GM12878 (cell line): ENCODE results near the gene TK1. TPM values are rescaled to one million over a fixed set of nuclear protein-coding genes. Genes with fewer than 3 reads are reported as not detected.
A peak's percentile ranks its signal among the peaks of the same experiment; 100 is the strongest.

Experiments used
- ATAC-seq: fragments of 200-7000 bp; cut with Tn5 transposase; 3 replicates; pipeline ENCODE4 v1.9.1; 2020; ENCODE audit warnings: mild to moderate bottlenecking, moderate library complexity
- BruUV-seq: library from RNA; stranded (reverse); fragments of 400-500 nt; replicated peaks from 2 replicates; lab custom pipeline; 2021; lab: Mats Ljungman, UMichigan
- CTCF ChIA-PET: fragments of 300-600 bp; sonication (Branson Sonifier 250); formaldehyde crosslinking; extraction: SDS; loops from one replicate; lab custom pipeline; 2021; ENCODE audit warnings: inconsistent platforms; lab: Yijun Ruan, JAX
- POLR2A ChIA-PET: fragments of 350-600 bp; formaldehyde crosslinking; extraction: SDS; loops from one replicate; lab custom pipeline; 2021; ENCODE audit warnings: inconsistent platforms; lab: Charles Lee
- RAD21 ChIA-PET: fragments of 300-600 bp; sonication (Branson Sonifier 250); formaldehyde crosslinking; loops from one replicate; lab custom pipeline; 2023; ENCODE audit warnings: antibody characterized with exemption; ENCODE audit not compliant: unreplicated experiment; lab: Charles Lee
- SMC1A ChIA-PET: fragments of 300-600 bp; sonication (Branson Sonifier 250); formaldehyde crosslinking; loops from one replicate; lab custom pipeline; 2023; ENCODE audit not compliant: unreplicated experiment, uncharacterized antibody; lab: Charles Lee
- DNase-seq: peaks from one replicate; pipeline ENCODE4 v3.0.0-alpha.2; 2011; ENCODE audit warnings: low read depth, low spot score
- FAIRE-seq: peaks from 3 replicates; lab custom pipeline; 2011; peaks lifted over from hg19 to GRCh38; lab: Jason Lieb, UNC
- H2AFZ ChIP-seq: 2 replicates; pipeline ENCODE4 v1.6.0; 2011; ENCODE audit warnings: low read depth, low read length, control low read depth; ENCODE audit not compliant: control insufficient read depth
- H3K27ac ChIP-seq: 2 replicates; pipeline ENCODE4 v1.5.1; 2011; ENCODE audit warnings: control low read depth; ENCODE audit not compliant: control insufficient read depth, insufficient read depth
- H3K27me3 ChIP-seq, 2 experiments: replicated peaks in 1 of 2; 2 replicates each; pipeline versions ENCODE4 v1.6.0 to v1.6.1; 2011; ENCODE audit warnings: low read length in 1 of 2; ENCODE audit not compliant: control insufficient read depth in 2 of 2, insufficient read depth in 2 of 2
- H3K36me3 ChIP-seq, 2 experiments: 2 replicates each; pipeline ENCODE4 v1.5.1; 2011; ENCODE audit warnings: low read length in 1 of 2; ENCODE audit not compliant: control insufficient read depth in 2 of 2, insufficient read depth in 2 of 2
- H3K4me1 ChIP-seq: 2 replicates; pipeline ENCODE4 v1.6.1; 2011; ENCODE audit warnings: mild to moderate bottlenecking, low read length, moderate library complexity, mixed read lengths; ENCODE audit not compliant: control insufficient read depth, insufficient read depth
- H3K4me2 ChIP-seq: 2 replicates; pipeline ENCODE4 v1.6.0; 2011; ENCODE audit warnings: control low read depth; ENCODE audit not compliant: control insufficient read depth, insufficient read depth
- H3K4me3 ChIP-seq: fragments of 200-600 bp; sonication (generic); 2 replicates; pipeline ENCODE4 v1.5.1; 2016
- H3K79me2 ChIP-seq: 2 replicates; pipeline ENCODE4 v1.6.0; 2011; ENCODE audit warnings: low read length; ENCODE audit not compliant: control insufficient read depth, insufficient read depth
- H3K9ac ChIP-seq: 2 replicates; pipeline ENCODE4 v1.8.0; 2011; ENCODE audit warnings: low read length, control low read depth, mixed read lengths; ENCODE audit not compliant: control insufficient read depth, insufficient read depth
- H3K9me3 ChIP-seq: replicated peaks from 3 replicates; pipeline ENCODE4 v1.5.1; 2011; ENCODE audit warnings: mild to moderate bottlenecking, low read length; ENCODE audit not compliant: control insufficient read depth, insufficient read depth
- H4K20me1 ChIP-seq: 2 replicates; pipeline ENCODE4 v1.6.0; 2011; ENCODE audit not compliant: control insufficient read depth, insufficient read depth
- BMI1 ChIP-seq: fragments of 450-650 bp; IDR thresholded peaks from 2 replicates; pipeline ENCODE4 v1.6.1; 2016; ENCODE audit warnings: mild to moderate bottlenecking, moderate library complexity, borderline replicate concordance
- CBX3 ChIP-seq: fragments of 200-600 bp; sonication (generic); IDR thresholded peaks from 2 replicates; pipeline ENCODE4 v1.6.1; 2016; ENCODE audit warnings: low read depth, borderline replicate concordance
- EED ChIP-seq: sonication (generic); IDR thresholded peaks from 2 replicates; pipeline ENCODE4 v1.6.1; 2016; ENCODE audit warnings: antibody characterized with exemption, low read depth
- ESRRA ChIP-seq: IDR thresholded peaks from 2 replicates; pipeline ENCODE4 v1.6.1; 2012; ENCODE audit warnings: mild to moderate bottlenecking, low read length, improper control_type of control experiment
- GABPA ChIP-seq: IDR thresholded peaks from 2 replicates; pipeline ENCODE4 v1.6.1; 2014; ENCODE audit warnings: antibody characterized with exemption, low read depth, mild to moderate bottlenecking, inconsistent platforms
- JUNB ChIP-seq: IDR thresholded peaks from 2 replicates; pipeline ENCODE4 v1.6.1; 2016; ENCODE audit warnings: antibody characterized with exemption, mild to moderate bottlenecking
- MEF2A ChIP-seq: IDR thresholded peaks from 2 replicates; pipeline ENCODE4 v1.6.1; 2011; ENCODE audit warnings: low read depth, mild to moderate bottlenecking, low read length, moderate library complexity; ENCODE audit not compliant: insufficient read depth
- MYB ChIP-seq: fragments of 150-350 bp; IDR thresholded peaks from 2 replicates; pipeline ENCODE4 v1.6.1; 2014; ENCODE audit warnings: mild to moderate bottlenecking, low read depth, low read length, borderline replicate concordance
- SRF ChIP-seq, 2 experiments: IDR thresholded peaks; 2 replicates each; pipeline ENCODE4 v1.6.1; 2011; ENCODE audit warnings: low read depth in 2 of 2, low read length in 2 of 2, mild to moderate bottlenecking in 1 of 2, moderate library complexity in 1 of 2
- STAT3 ChIP-seq: IDR thresholded peaks from 2 replicates; pipeline ENCODE4 v1.6.1; 2011; ENCODE audit warnings: low read depth, low read length, improper control_type of control experiment
- ZBTB4 ChIP-seq: fragments of 450-650 bp; formaldehyde crosslinking; IDR thresholded peaks from 2 replicates; pipeline ENCODE4 v1.4.0; 2022; ENCODE audit warnings: mild to moderate bottlenecking, moderate library complexity
- ZNF24 ChIP-seq: fragments of 450-650 bp; IDR thresholded peaks from 2 replicates; pipeline ENCODE4 v1.6.1; 2017; ENCODE audit warnings: antibody characterized with exemption, mild to moderate bottlenecking
- WGBS: methylation state at CpG from one replicate; pipeline ENCODE4 v1.1.6; 2016; ENCODE audit warnings: low lambda C conversion rate; ENCODE audit not compliant: insufficient replicate concordance, insufficient coverage; ENCODE audit errors: missing lambda C conversion rate; 5-methylcytosine and 5-hydroxymethylcytosine counted together
- in situ Hi-C: fragments of 300-500 bp; cut with MboI; formaldehyde crosslinking; loops from 9 replicates; pipeline ENCODE4 v1.14.3; 2018; ENCODE audit warnings: mixed read lengths
- intact Hi-C: fragments of 100-400 bp; cut with micrococcal nuclease; formaldehyde crosslinking; loops from one replicate; pipeline ENCODE4 v1.14.2; 2022; ENCODE audit not compliant: unreplicated experiment
- polyA plus RNA-seq, 11 experiments: library from polyadenylated mRNA; depleted of rRNA in 4 of 11; unstranded in 6 of 11; stranded (reverse) in 5 of 11; fragments of >200 nt; fragmentation: Nextera tagmentation in 4 of 11; fragmentation: Illumina TruSeq in 1 of 11; extraction: Ambion mirVana in 4 of 11; extraction: Trizol in 1 of 11; gene quantifications; 1 replicate in 1 of 11; 2 replicates in 10 of 11; pipeline versions ENCODE4 v1.2.1 to v1.2.3, GENCODE V29; 2011 to 2016; ENCODE audit warnings: inconsistent platforms in 2 of 11, missing spikeins in 2 of 11, low read depth in 1 of 11
- total RNA-seq, 4 experiments: library from RNA; depleted of rRNA in 3 of 4; stranded (reverse); fragments of >200 nt in 3 of 4; fragmentation: Illumina TruSeq in 1 of 4; extraction: Trizol in 1 of 4; gene quantifications; 2 replicates each; pipeline versions ENCODE4 v1.2.1 to v1.2.3, GENCODE V29; 2013 to 2021

Gene TK1
- total and polyA plus RNA-seq, 10 of the 15 experiments (the other 5 are each of a cell fraction or from before 2014, with no cell fraction given) = 4.6 to 175 (median 77.9) TPM

DNA sequence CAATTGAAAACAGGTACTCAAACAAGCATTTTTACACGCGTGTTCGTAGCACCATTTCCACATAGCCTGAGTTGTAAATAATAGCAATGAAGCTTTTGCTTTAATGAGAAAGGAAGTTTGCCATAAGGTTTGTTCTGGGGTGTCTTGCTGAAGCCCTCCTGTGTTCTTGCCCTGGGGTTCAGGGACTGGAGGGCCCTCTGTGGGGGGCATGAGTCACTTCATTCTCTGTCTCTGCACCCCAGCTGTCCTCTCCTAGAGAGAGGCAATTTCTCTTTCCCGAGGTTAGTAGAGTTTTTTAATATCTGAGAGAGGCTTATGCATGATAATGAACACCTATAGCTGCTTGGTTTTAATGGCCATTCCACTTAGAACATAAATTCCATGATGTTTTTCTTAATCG is 9.9 kb upstream of the TK1 start:
- H3K27ac ChIP-seq = no peak overlapping the region
- TF ChIP-seq EED = no peak
- no peak for TF ChIP-seq MEF2A
- no peaks in the 10 kb centered on the region for H4K20me1 ChIP-seq
- no peaks in the 10 kb centered on the region; the same call in 2 of the 3 replicates for H3K9me3 ChIP-seq
- in situ Hi-C loops = no loop called here
- H3K4me3 ChIP-seq = no peak overlapping the region
- peaks cover 6% of the 10 kb centered on the region for H3K79me2 ChIP-seq
- SMC1A ChIA-PET = no interaction called here
- peaks cover 10% of the 10 kb centered on the region for H3K4me1 ChIP-seq
- H3K9ac ChIP-seq = no peak overlapping the region
- RAD21 ChIA-PET = interaction anchor here (0.9 kb wide), 1 partner anchor 112 kb away, joined by 3 read pairs; no protein-coding TSS in a partner anchor
- FAIRE-seq (no peak), ATAC-seq (no peak), DNase-seq (no peak)
- 94% methylated on average over 5 of the region's 5 CpGs for WGBS
- BruUV-seq = TSS peak; percentile 55
- H2AFZ ChIP-seq = no peak overlapping the region
- POLR2A ChIA-PET = interaction anchor here (1.3 kb wide), 1 partner anchor 10 kb away, joined by 3 read pairs; the partner anchor contains the start of genes AFMID and TK1
- H3K4me2 ChIP-seq = no peak overlapping the region
- H3K36me3 ChIP-seq = peaks cover 7 to 20% of the 10 kb centered on the region in 2 experiments
- intact Hi-C loops = no loop called here
- H3K27me3 ChIP-seq = no peaks in the 10 kb centered on the region
- CTCF ChIA-PET = no interaction called here

DNA sequence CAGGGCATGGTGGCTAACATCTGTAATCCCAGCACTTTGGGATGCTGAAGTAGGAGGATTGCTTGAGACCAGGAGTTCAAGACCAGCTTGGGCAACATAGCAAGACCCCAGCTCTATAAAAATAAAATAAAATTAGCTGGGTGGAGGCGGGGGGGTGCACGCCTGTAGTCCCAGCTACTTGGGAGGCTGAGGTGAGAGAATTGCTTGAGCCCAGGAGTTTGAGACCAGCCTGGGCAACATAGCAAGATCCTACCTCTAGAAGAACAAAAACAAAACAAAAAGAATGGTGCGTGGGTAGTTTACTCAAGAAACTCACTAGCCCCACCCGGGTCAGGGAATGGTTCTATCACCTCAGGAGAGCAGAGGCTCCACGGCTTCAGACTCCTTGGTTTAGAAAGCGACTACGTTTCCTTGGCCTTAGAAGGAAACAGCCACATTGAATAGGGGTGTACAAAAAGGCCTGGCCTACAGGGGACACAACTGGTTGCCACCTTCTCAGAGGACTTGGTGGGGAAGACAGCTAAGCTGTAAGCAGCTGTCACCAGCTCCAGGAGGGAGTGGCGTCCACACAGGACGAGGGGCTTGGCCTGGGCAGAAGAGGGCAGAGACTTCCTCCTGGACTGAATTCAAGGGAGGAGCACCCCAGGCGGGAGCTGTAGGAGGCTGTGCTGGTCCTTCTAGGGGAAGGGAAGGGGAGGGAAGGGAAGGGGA is 716 bp downstream of the TK1 start:
- Histone ChIP-seq H3K27ac (peak overlapping the region; percentile 3; the same call in 1 of the 2 replicates), H3K4me3 (peak overlapping the region; percentile 96), H4K20me1 (no peaks in the 10 kb centered on the region), H3K79me2 (peaks cover 44% of the 10 kb centered on the region), H3K4me2 (peak overlapping the region; percentile 40), H2AFZ (no peak overlapping the region), H3K9me3 (no peaks in the 10 kb centered on the region), H3K27me3 (no peaks in the 10 kb centered on the region), H3K4me1 (peaks cover 5% of the 10 kb centered on the region; the same call in 1 of the 2 replicates), H3K36me3 (peaks cover 3 to 9% of the 10 kb centered on the region in 2 experiments; a peak in 3 of 4 replicates), H3K9ac (peak overlapping the region; percentile 72; the same call in 1 of the 2 replicates)
- no peak for DNase-seq
- TF ChIP-seq ZBTB4 (no peak), JUNB (no peak), STAT3 (no peak), ZNF24 (no peak), SRF (IDR thresholded peaks at IDR 0.05; ENCODE audit: low read depth in 2 of 2, low read length in 2 of 2) (no peak), ESRRA (no peak), MYB (no peak), BMI1 (no peak), CBX3 (no peak), GABPA (no peak)
- ChIA-PET RAD21 (interaction anchor here (0.6 to 2.1 kb wide), 6 partner anchors 10 to 228 kb away, joined by 3 to 10 read pairs (median 5); partner anchors contain the start of gene TNRC6C), CTCF (interaction anchor here (0.8 to 3.7 kb wide), 9 partner anchors 10 to 166 kb away, joined by 3 to 54 read pairs (median 4); partner anchors contain the start of gene TMC6), POLR2A (interaction anchor here (1.0 to 3.5 kb wide), 7 partner anchors 9 to 60 kb away, joined by 3 to 19 read pairs (median 4); no protein-coding TSS in a partner anchor), SMC1A (interaction anchor here (1.0 to 2.0 kb wide), 5 partner anchors 10 to 167 kb away, joined by 3 to 7 read pairs (median 4); no protein-coding TSS in a partner anchor)
- peak; percentile 28 for ATAC-seq
- in situ Hi-C loops (no loop called here), intact Hi-C loops (loop anchor here (2.0 to 5.0 kb wide), 2 partner anchors 29 to 66 kb away; partner anchors contain the start of gene BIRC5)
- FAIRE-seq = no peak
- 32% methylated on average over 10 of the region's 10 CpGs for WGBS
- BruUV-seq = no TSS peak
